Adrenal gland (tissue), 12 donors: Measurements from ENCODE around the gene PRKG1. TPM values are rescaled to one million over a fixed set of nuclear protein-coding genes. Genes with fewer than 3 reads are reported as not detected.
"Not testable (repeated sequence)": the region's sequence is repeated elsewhere in the genome, so short reads cannot be mapped to it uniquely, and the experiment has no call there.

Experiments
- DNase-seq, 7 donors: peaks; one replicate each; pipeline ENCODE4 v3.0.0-alpha.2; 2019 to 2020
- H3K27ac ChIP-seq, 5 donors: fragments of 200-600 bp; sonication (generic) in 4 of 5; 1 replicate in 3 of 5; 2 replicates in 2 of 5; pipeline versions ENCODE4 v1.5.1 to v1.8.0; 2016 to 2020; ENCODE audit warnings: mild to moderate bottlenecking in 1 of 5
- H3K27me3 ChIP-seq: fragments of 200-600 bp; 2 replicates; pipeline ENCODE4 v1.8.0; 2021
- H3K36me3 ChIP-seq, 2 donors: fragments of 200-600 bp; replicated peaks in 1 of 2; 1 replicate in 1 of 2; 2 replicates in 1 of 2; pipeline versions ENCODE4 v1.5.1 to v1.8.0; 2018 to 2022
- H3K4me1 ChIP-seq, 2 donors: fragments of 200-600 bp; replicated peaks in 1 of 2; 1 replicate in 1 of 2; 2 replicates in 1 of 2; pipeline versions ENCODE4 v1.5.1 to v1.8.0; 2018 to 2021
- H3K4me3 ChIP-seq, 4 donors: fragments of 200-600 bp; sonication (generic) in 3 of 4; one replicate each; pipeline ENCODE4 v1.5.1; 2016 to 2018
- H3K9me3 ChIP-seq, 3 donors: fragments of 200-600 bp; sonication (generic) in 1 of 3; replicated peaks in 1 of 3; 1 replicate in 2 of 3; 2 replicates in 1 of 3; pipeline versions ENCODE4 v1.5.1 to v1.8.0; 2016 to 2021
- CTCF ChIP-seq, 6 experiments: fragments of 450-650 bp in 4 of 6; fragments of 200-600 bp in 2 of 6; sonication (generic) in 1 of 6; IDR thresholded peaks; 1 replicate in 5 of 6; 2 replicates in 1 of 6; pipeline versions ENCODE4 v1.5.1 to v1.8.0; 2016 to 2021; ENCODE audit warnings: antibody characterized with exemption in 6 of 6, mild to moderate bottlenecking in 2 of 6, moderate library complexity in 1 of 6
- POLR2A ChIP-seq, 2 donors: fragments of 450-650 bp; IDR thresholded peaks; one replicate each; pipeline ENCODE4 v1.6.1; 2017; ENCODE audit warnings: antibody characterized with exemption in 2 of 2, mild to moderate bottlenecking in 2 of 2, moderate library complexity in 1 of 2
- WGBS, 4 donors: extraction: QIAGEN DNeasy Blood & Tissue Kit in 2 of 4; methylation state at CpG; one replicate each; pipeline versions ENCODE4 v1.1.5 to v1.1.7; 2013 to 2017; 5-methylcytosine and 5-hydroxymethylcytosine counted together
- intact Hi-C, 2 donors: fragments of 100-400 bp; cut with DNase I; formaldehyde crosslinking; loops; one replicate each; pipeline versions ENCODE4 v1.14.1 to v1.15.0; 2022 to 2023
- polyA plus RNA-seq, 3 donors: library from polyadenylated mRNA; stranded (reverse); fragments of 200-250 nt in 2 of 3; fragments of 350-450 nt in 1 of 3; fragmentation: Illumina TruSeq in 1 of 3; extraction: RNeasy Lipid Tissue Mini Kit (QIAGEN cat#74804) in 1 of 3; gene quantifications; one replicate each; pipeline ENCODE4 v1.2.3, GENCODE V29; 2013 to 2014
- total RNA-seq, 9 donors: library from RNA; depleted of rRNA in 4 of 9; stranded (reverse); fragments of >200 nt in 4 of 9; fragments of 120-200 nt in 1 of 9; fragmentation: NEBNext Ultra II Directional in 1 of 9; extraction: Animal tissue kit (Norgen Biotek cat#: 25700) in 1 of 9; gene quantifications; one replicate each; pipeline versions ENCODE4 v1.1.0 to v1.2.4, GENCODE V29; 2013 to 2023
- donor health status: healthy with polysubstance abuse.
- donor health status: Bipolar disorder and iron deficiency.
- donor health status: DM: yes; HTN: yes; CAD: no.
- donor health status: DM: no; HTN: no; CAD: no.
- donor health status: DM: no; HTN: no; CAD: no.
- donor health status: DM: yes; HTN: yes; CAD: no.

Gene PRKG1
- total and polyA plus RNA-seq, 12 donors: 6.9 to 104 (median 29.7) TPM

DNA sequence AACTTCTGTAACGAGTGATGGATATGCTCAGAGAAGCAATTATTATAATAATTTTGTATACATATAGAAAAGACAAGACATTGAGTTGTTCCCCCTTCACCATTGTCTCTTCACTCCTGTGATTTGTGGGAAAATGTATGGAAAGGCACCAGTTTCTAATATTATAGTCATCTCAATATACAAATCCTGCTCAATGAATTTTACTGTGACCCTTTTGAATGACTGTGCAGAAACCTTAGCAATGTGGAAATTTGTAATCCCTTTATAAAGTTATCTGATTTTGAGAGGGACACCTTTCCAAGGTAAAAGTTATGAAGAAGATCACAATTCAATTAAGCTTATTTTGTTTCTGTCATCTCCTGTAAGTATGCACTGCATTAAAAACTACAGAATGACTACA, 1165.5 kb downstream of the PRKG1 start:
- H3K36me3 ChIP-seq: no peaks in the 10 kb centered on the region
- no peak overlapping the region for H3K4me3 ChIP-seq
- 85 to 97% (median 93%) methylated on average over 1 of the region's 1 CpG for WGBS, 4 donors
- no peak for DNase-seq
- TF ChIP-seq POLR2A (IDR thresholded peaks at IDR 0.05): no peak
- no peak for TF ChIP-seq CTCF (IDR thresholded peaks at IDR 0.05)
- no peak overlapping the region for H3K27ac ChIP-seq
- H3K9me3 ChIP-seq: no peaks in the 10 kb centered on the region
- H3K27me3 ChIP-seq: no peaks in the 10 kb centered on the region
- intact Hi-C loops: no loop called here
- no peaks in the 10 kb centered on the region for H3K4me1 ChIP-seq

DNA sequence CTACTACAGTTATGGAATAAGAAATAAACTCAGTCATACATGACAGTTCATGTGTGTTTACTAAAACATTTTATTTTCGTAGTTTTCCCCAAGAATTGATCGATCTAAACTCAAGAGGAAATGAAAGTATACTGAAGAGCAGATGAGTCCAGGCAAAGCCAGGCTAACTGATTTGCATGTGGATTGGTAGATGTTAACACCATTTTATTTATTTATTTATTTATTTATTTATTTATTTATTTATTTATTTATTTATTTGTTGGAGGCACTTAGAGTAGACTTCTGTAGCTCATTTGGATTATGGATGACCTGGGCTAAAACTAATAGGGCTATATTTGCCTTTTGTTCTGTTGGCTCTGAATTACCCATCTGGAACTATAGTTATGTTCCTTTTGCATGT, 1171.3 kb downstream of the PRKG1 start:
- intact Hi-C loops: no loop called here
- WGBS, 4 donors: 91 to 94% (median 92%) methylated on average over 2 of the region's 2 CpGs
- Histone ChIP-seq H3K27ac (no peak overlapping the region), H3K4me3 (no peak overlapping the region), H3K36me3 (no peaks in the 10 kb centered on the region), H3K9me3 (no peaks in the 10 kb centered on the region), H3K4me1 (no peaks in the 10 kb centered on the region), H3K27me3 (no peaks in the 10 kb centered on the region)
- TF ChIP-seq CTCF (IDR thresholded peaks at IDR 0.05) (no peak), POLR2A (IDR thresholded peaks at IDR 0.05) (no peak)
- no peak for DNase-seq

- H3K4me1 ChIP-seq, H3K27ac ChIP-seq, intact Hi-C loops, H3K36me3 ChIP-seq, H3K4me3 ChIP-seq, DNase-seq, H3K27me3 ChIP-seq, H3K9me3 ChIP-seq: not testable (repeated sequence)
- WGBS, 4 donors: 86 to 93% (median 89%) methylated on average over 7 of the region's 7 CpGs
These were observed 1173.6 kb downstream of the PRKG1 start for GRCh38 chr10:52247929-52248328.

DNA sequence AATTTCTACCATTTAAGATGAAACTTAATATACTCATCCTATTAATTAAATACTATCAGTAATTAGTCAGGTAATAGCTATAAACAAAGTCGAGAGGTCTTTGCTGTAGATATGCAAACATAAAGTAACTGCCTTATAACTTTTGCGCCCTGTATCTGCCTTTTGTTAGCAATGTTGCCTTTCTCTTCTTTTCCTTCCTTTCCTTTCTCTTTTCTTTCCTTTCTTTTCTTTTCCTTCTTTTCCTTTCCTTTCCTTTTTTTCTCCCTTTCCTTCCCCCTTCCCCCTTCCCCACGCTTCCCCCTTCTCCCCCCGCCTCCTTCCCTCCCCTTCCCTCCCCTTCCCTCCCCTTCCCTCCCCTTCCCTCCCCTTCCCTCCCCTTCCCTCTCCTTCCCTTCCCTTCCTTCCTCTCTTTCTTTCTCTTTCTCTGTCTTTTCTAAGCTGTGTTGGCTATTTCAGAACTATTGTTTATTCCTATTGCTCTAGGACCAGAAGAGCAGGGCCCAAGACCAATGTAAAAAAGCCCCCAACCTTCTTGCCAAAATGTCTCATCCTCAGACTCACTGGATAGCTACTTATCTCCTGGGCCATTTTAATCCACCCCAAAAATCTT, 1174.5 kb downstream of the PRKG1 start:
- WGBS, 4 donors: 85 to 90% (median 89%) methylated on average over 4 of the region's 4 CpGs
- Histone ChIP-seq H3K4me3 (no peak overlapping the region), H3K36me3 (no peaks in the 10 kb centered on the region), H3K9me3 (no peaks in the 10 kb centered on the region), H3K27ac (no peak overlapping the region), H3K4me1 (no peaks in the 10 kb centered on the region), H3K27me3 (no peaks in the 10 kb centered on the region)
- intact Hi-C loops: no loop called here
- no peak for TF ChIP-seq POLR2A (IDR thresholded peaks at IDR 0.05)
- TF ChIP-seq CTCF (IDR thresholded peaks at IDR 0.05): no peak
- DNase-seq: no peak

DNA sequence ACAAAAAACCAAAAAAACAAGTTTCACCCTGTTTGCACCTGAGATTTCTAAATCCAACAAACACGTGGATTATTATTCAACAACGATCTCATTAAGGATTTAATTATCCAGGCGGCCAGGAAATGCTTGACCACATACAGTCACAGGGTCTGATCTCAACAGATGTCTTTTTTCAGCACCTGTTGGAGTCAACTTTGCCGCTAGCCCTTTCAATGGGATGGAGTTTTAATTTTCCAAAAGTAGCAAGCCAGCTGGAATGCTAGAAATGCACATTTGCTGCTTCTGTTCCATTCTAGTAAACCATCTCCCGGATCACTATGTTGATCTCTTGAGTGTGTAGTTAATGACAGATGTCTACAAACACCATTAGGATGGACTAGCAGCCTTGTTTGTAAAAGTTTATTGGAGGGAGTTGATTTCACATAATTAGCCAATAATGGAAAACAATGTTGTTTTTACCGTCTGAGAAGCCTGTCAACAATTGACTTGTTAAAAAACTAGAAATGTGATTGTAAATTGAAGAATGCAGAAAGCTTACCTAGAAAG, 1175.6 kb downstream of the PRKG1 start:
- Histone ChIP-seq H3K36me3 (no peaks in the 10 kb centered on the region), H3K27ac (no peak overlapping the region), H3K9me3 (no peaks in the 10 kb centered on the region), H3K27me3 (no peaks in the 10 kb centered on the region), H3K4me1 (no peaks in the 10 kb centered on the region), H3K4me3 (no peak overlapping the region)
- DNase-seq: no peak
- no peak for TF ChIP-seq CTCF (IDR thresholded peaks at IDR 0.05)
- no peak for TF ChIP-seq POLR2A (IDR thresholded peaks at IDR 0.05)
- WGBS, 4 donors: 82 to 94% (median 87%) methylated on average over 6 of the region's 6 CpGs
- intact Hi-C loops: no loop called here
